Measurements from ENCODE around the gene NUP98.

The NUP98 gene

GRCh38 chr11:3827434-3828186 lies 30.3 kb upstream of the NUP98 start:
- H4K20me1 ChIP-seq (ENCODE audit: insufficient read depth, low read length), result peaks cover 46% of the 10 kb centered on the region

DNA sequence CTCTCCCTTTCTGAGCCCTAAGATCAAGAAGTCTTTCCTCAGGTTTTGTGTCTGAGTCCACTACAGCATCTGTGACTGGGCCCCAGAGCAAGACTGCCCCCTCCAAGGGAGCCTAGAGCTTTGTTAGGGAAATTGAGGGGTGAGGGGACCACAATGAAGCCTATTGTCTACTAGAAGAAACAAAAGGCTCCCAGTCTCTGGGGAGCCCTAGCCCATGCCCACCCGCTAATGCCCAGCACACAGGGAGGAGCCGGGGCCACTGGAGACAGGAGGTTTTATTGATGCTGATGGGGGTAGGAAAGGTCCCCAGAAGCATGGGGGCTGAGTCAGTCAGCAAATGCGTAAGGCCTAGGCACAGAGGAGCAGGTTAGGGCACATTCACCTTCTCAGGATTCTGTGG lies 29.4 kb upstream of the NUP98 start:
- H3K79me2 ChIP-seq (ENCODE audit: insufficient read depth, low read length), result peaks cover 26% of the 10 kb centered on the region
- H3K27me3 ChIP-seq (ENCODE audit: insufficient read depth, low read length, poor library complexity), result no peaks in the 10 kb centered on the region
- no peak overlapping the region for H3K4me2 ChIP-seq (ENCODE audit: insufficient read depth, low read length)
- no peak overlapping the region for H3K9ac ChIP-seq (ENCODE audit: low read depth, low read length)
- H4K20me1 ChIP-seq (ENCODE audit: insufficient read depth, low read length), result peaks cover 38% of the 10 kb centered on the region
- H2AFZ ChIP-seq (ENCODE audit: low read depth, low read length), result no peak overlapping the region
- ATAC-seq (ENCODE audit: insufficient read depth, low read depth) (no peak), DNase-seq (no peak)
- H3K36me3 ChIP-seq (ENCODE audit: insufficient read depth, low read length), result peaks cover 68% of the 10 kb centered on the region
- H3K9me3 ChIP-seq (ENCODE audit: insufficient read depth, low read length, severe bottlenecking), result no peaks in the 10 kb centered on the region
- no peak overlapping the region for H3K27ac ChIP-seq (ENCODE audit: low read length)
- no peak for TF ChIP-seq EZH2 (IDR thresholded peaks at IDR 0.05; ENCODE audit: borderline replicate concordance, low read depth, low read length, severe bottlenecking)
- TF ChIP-seq, protein P1, sequence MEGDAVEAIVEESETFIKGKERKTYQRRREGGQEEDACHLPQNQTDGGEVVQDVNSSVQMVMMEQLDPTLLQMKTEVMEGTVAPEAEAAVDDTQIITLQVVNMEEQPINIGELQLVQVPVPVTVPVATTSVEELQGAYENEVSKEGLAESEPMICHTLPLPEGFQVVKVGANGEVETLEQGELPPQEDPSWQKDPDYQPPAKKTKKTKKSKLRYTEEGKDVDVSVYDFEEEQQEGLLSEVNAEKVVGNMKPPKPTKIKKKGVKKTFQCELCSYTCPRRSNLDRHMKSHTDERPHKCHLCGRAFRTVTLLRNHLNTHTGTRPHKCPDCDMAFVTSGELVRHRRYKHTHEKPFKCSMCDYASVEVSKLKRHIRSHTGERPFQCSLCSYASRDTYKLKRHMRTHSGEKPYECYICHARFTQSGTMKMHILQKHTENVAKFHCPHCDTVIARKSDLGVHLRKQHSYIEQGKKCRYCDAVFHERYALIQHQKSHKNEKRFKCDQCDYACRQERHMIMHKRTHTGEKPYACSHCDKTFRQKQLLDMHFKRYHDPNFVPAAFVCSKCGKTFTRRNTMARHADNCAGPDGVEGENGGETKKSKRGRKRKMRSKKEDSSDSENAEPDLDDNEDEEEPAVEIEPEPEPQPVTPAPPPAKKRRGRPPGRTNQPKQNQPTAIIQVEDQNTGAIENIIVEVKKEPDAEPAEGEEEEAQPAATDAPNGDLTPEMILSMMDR (IDR thresholded peaks at IDR 0.05; ENCODE audit: borderline replicate concordance, extremely low read depth, low read length, poor library complexity, severe bottlenecking), result no peak
- no peaks in the 10 kb centered on the region for H3K4me1 ChIP-seq (ENCODE audit: insufficient read depth, low read length)
- H3K4me3 ChIP-seq (ENCODE audit: low read depth in 1 of 2, low read length in 2 of 2), result no peak overlapping the region

More at GRCh38 chr11:3827434-3828186, 30.3 kb upstream of the NUP98 start:
- H3K9me3 ChIP-seq (ENCODE audit: insufficient read depth, low read length, severe bottlenecking), result no peaks in the 10 kb centered on the region
- no peak for TF ChIP-seq EZH2 (IDR thresholded peaks at IDR 0.05; ENCODE audit: borderline replicate concordance, low read depth, low read length, severe bottlenecking)
- TF ChIP-seq, protein P1 (IDR thresholded peaks at IDR 0.05; ENCODE audit: borderline replicate concordance, extremely low read depth, low read length, poor library complexity, severe bottlenecking), result no peak
- no peaks in the 10 kb centered on the region for H3K27me3 ChIP-seq (ENCODE audit: insufficient read depth, low read length, poor library complexity)
- DNase-seq (no peak), ATAC-seq (ENCODE audit: insufficient read depth, low read depth) (no peak)
- no peak overlapping the region for H3K4me2 ChIP-seq (ENCODE audit: insufficient read depth, low read length)
- H3K4me1 ChIP-seq (ENCODE audit: insufficient read depth, low read length), result no peaks in the 10 kb centered on the region
- H3K4me3 ChIP-seq (ENCODE audit: low read depth in 1 of 2, low read length in 2 of 2), result no peak overlapping the region
- no peak overlapping the region for H2AFZ ChIP-seq (ENCODE audit: low read depth, low read length)
- H3K27ac ChIP-seq (ENCODE audit: low read length), result no peak overlapping the region
- H3K79me2 ChIP-seq (ENCODE audit: insufficient read depth, low read length), result peaks cover 35% of the 10 kb centered on the region
- H3K9ac ChIP-seq (ENCODE audit: low read depth, low read length), result no peak overlapping the region
- H3K36me3 ChIP-seq (ENCODE audit: insufficient read depth, low read length), result peaks cover 75% of the 10 kb centered on the region

GRCh38 chr11:3825473-3826154 lies 28.3 kb upstream of the NUP98 start:
- Histone ChIP-seq H4K20me1 (ENCODE audit: insufficient read depth, low read length) (peaks cover 27% of the 10 kb centered on the region), H2AFZ (ENCODE audit: low read depth, low read length) (no peak overlapping the region), H3K27me3 (ENCODE audit: insufficient read depth, low read length, poor library complexity) (no peaks in the 10 kb centered on the region), H3K4me2 (ENCODE audit: insufficient read depth, low read length) (no peak overlapping the region), H3K9ac (ENCODE audit: low read depth, low read length) (no peak overlapping the region), H3K27ac (ENCODE audit: low read length) (no peak overlapping the region), H3K79me2 (ENCODE audit: insufficient read depth, low read length) (peaks cover 15% of the 10 kb centered on the region), H3K4me3 (ENCODE audit: low read depth in 1 of 2, low read length in 2 of 2) (no peak overlapping the region), H3K36me3 (ENCODE audit: insufficient read depth, low read length) (peaks cover 62% of the 10 kb centered on the region), H3K4me1 (ENCODE audit: insufficient read depth, low read length) (no peaks in the 10 kb centered on the region), H3K9me3 (ENCODE audit: insufficient read depth, low read length, severe bottlenecking) (no peaks in the 10 kb centered on the region)
- TF ChIP-seq EZH2 (IDR thresholded peaks at IDR 0.05; ENCODE audit: borderline replicate concordance, low read depth, low read length, severe bottlenecking), result no peak
- TF ChIP-seq, protein P1 (IDR thresholded peaks at IDR 0.05; ENCODE audit: borderline replicate concordance, extremely low read depth, low read length, poor library complexity, severe bottlenecking), result no peak
- DNase-seq (no peak), ATAC-seq (ENCODE audit: insufficient read depth, low read depth) (peak; percentile 13; the same call in 1 of the 3 replicates)

Data from DND-41 (cell line).